Activated T-cell treated with anti-CD3 and anti-CD28 coated beads for 24 hours (primary cell): ENCODE measurements around the gene ADK.
"Not testable (repeated sequence)": the region's sequence is repeated elsewhere in the genome, so short reads cannot be mapped to it uniquely, and the experiment has no call there.

ENCODE experiments used
- DNase-seq: peaks from one replicate; pipeline ENCODE4 v3.0.0-alpha.2; 2020; ENCODE audit warnings: low read depth

ADK gene

GRCh38 chr10:74548676-74549075 lies 397.7 kb downstream of the ADK start:
- DNase-seq, result no peak

DNA sequence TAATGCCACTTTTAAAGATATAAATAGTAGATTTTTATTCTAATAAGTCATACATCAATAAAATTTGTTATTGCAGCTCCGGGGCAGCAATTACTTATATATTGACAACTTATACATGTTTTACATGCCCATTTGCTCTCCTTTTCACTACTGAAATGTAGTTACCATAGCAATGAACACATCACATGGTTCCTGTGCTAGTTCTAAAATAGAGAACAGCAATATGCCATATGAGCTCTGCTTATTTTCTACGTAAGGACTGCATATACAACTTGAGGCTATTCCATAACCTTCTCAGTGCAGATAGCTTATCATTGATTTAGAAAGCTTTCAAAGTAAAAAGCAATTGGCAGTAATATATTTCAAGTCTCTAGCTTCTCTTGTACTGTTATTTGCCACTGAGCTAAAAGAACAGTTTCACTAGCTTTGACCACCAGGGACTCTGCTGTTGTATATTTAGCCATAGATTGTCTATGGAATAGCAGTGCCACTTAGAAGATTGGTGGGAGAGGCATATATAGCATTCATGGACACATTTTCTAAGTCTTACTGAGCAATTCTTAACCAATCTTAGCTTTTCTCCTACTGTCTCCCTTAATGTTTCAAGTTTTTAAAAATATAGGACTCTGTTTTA lies 405.2 kb downstream of the ADK start:
- DNase-seq, result no peak

GRCh38 chr10:74557098-74557497 lies 406.1 kb downstream of the ADK start:
- DNase-seq, result no peak

GRCh38 chr10:74558403-74558802 lies 407.4 kb downstream of the ADK start:
- no peak for DNase-seq

- DNase-seq, result no peak
Measured at GRCh38 chr10:74558897-74559296, 407.9 kb downstream of the ADK start.

GRCh38 chr10:74568896-74569295 lies 417.9 kb downstream of the ADK start:
- not testable (repeated sequence) for DNase-seq

GRCh38 chr10:74573497-74573896 lies 422.5 kb downstream of the ADK start:
- not testable (repeated sequence) for DNase-seq

DNA sequence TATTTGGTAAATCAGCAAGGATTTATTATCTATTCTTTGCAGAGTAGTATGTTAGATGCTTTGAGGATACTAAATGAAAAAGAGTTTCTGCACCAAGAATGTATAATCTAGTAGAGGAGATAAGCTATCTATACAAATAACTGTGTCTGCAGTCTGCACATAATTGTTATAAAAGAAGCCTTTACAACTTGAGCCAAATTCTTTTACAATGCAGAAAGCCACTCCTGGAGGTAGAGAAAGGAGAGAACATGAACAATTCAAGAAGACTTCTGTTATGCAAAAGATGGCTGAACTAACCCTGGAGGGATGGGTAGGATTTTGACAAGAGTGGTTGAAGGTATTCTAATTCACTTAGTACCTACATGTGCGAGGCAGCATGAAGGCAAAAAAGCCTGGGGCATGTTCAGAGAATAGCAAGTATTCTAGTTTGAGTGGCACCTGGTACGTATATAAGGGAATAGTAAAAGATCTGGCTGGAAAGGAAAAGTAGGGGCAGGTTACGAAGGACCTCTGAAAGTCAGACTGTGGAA lies 424.2 kb downstream of the ADK start:
- no peak for DNase-seq

DNA sequence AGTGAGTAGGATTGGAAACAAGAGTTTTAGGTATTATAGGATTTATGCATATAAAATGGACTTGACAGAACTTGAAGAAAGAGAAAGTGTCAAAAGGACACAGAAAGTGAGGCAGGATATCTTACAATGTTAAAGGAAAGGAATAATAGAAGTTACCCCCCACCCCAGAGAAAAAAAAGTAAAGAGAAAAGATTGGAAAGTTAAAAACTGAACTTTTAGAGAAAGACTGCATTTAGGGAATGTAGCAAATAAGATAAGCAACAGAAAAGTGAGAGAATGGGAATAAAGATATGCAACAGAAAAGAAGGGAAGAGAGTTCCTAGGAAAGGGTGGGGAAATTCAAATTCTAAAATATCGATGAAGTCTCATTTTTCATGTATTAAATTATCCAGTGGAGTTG lies 424.9 kb downstream of the ADK start:
- no peak for DNase-seq

- no peak for DNase-seq
Measured at GRCh38 chr10:74576586-74576985, 425.6 kb downstream of the ADK start.

DNA sequence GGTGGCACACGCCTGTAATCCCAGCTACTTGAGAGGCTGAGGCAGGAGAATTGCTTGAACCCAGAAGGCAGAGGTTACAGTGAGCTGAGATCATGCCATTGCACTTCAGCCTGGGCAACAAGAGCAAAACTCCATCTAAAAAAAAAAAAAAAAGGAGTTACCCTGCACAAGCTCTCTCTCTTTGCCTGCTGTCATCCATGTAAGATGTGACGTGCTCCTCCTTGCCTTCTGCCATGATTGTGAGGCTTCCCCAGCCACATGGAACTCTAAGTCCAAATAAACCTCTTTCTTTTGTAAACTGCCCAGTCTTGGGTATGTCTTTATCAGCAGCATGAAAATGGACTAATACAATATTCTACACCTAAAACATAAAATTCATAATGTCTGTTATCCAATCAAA lies 429.4 kb downstream of the ADK start:
- DNase-seq, result not testable (repeated sequence)

DNA sequence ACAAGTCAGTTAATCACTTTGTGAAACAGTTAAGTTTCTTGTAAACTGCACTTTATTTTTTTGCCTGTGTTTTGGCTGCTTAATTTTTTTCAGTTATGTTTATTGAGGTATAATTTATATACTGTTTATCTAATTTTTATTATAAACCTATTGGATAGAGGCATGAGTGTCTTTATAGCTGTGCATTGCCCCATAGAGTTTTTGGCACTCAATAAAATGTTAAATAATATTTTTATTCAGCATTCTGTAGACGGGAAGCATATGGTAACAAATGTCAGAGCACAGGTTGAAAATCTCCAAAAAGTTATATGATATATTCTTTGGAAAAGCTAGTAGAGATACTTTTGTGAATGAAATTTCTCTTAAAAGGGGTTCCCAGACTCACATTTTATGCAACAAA lies 431.5 kb downstream of the ADK start:
- DNase-seq, result no peak

DNA sequence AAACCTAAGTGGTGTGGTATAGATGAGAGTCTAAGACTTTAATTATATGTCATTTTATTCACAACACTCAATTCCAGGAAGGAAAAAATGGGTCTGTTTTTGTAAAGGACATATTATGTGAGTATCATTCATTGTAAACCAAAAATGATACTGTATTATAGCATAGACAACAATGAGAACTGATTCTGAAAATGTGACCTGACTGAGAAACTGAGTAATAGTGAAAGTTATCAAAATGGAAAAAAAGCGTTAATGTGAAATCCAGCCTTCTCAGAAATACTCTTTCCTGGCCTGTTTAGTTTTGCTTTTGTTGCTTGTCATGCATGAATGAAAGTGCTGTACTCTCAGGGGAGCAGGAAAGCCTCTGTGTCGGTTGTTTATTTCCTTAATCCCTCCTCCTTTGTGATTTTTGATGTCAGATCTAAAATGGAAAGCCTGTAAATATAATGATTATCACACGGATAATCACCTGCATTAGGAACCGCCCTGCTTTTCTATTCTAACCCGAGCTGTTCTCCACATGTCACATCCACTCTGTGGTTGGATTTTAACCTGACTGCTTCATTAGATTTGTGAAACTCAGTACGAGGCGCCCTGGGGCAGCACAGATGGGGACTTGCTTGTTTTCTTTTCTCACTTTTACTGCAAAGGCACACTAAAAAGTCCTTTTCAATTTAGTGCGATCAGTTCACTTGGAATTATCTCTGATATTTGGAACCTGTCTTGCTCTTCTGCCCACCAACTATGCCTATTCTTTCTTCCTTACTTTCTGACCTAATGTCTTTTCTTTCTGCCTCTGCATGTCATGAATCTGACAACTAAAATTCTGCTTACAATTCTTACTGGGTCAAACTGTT lies 434.4 kb downstream of the ADK start:
- peak; percentile 32 for DNase-seq

DNA sequence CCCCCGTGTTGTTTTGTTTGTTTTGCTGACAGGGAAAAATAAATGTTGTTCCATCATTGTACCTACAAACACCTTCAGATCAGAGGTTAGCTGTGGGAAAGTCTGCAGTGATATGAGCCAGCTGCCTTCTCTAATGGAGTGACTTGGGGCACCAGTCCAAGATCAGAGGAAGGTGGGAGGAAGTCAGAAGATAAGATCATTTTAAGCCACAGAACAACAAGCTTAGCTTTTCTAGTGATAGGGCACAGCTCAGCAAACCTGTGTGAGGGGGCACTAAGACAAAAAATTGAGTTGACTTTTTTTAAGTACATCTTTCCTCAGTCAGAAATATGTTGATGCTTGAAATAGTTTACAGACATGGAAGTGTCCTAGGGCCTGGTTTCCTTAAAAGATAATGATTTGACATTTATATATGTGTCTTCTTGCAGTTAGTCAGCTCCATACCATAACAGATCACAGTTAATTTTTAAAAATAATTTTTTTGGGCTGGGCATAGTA lies 435.1 kb downstream of the ADK start:
- peak; percentile 23 for DNase-seq

DNA sequence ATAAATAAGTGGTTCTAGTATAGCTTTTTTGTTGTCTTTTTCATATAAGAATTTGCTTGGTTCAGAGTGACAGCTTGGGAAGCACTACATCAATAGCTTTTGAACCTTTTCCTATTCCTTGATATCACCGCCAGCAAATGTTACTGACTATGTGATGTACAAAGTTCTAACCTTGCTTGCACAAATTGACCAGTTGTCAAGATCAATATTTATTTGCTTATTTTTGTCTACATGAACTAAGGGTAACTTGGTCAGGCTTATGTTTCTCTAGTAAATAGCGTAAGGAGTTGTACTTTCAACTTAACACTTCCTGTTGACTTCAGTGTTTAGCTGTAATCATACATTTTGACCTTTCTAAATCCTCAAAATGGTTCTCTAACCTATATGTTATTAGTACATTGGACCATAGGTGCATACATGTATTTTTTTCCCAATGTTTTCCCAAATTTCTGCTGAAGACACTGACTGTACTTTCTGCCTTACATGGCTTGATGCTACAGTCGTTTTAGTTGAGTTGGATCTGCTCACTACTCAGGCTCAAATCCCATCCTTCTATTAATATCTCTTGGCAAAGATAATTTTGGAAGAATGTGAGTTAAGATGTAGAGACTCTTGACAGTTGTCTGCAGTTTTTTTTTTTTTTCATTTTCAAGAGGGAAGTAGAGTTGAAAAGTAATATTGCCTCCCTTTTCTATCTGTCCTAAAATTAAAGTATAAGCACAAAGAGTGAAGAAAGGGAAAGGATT lies 436.3 kb downstream of the ADK start:
- DNase-seq, result no peak

- DNase-seq, result peak; percentile 77
Measured at GRCh38 chr10:74589226-74589673, 438.2 kb downstream of the ADK start.

DNA sequence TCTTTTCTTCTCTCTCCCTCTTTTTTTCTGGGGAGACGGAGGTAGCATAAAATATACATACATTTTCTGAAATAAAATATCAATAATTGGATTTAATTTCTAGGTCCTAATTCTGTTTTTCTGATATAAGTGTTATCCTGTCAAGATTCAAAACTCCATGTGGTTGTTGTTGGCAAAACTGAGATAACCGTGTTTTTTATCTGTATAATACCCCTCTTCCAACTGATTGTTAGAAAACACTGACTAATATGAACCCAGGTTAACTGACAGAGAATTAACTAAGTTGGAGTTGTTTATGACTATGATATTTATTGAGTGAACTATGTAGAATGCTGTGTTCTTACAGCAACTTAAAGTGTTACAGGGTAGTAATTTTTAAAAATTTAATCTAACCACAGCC lies 438.8 kb downstream of the ADK start:
- DNase-seq, result no peak

- DNase-seq, result no peak
Measured at GRCh38 chr10:74593470-74593869, 442.4 kb downstream of the ADK start.

DNA sequence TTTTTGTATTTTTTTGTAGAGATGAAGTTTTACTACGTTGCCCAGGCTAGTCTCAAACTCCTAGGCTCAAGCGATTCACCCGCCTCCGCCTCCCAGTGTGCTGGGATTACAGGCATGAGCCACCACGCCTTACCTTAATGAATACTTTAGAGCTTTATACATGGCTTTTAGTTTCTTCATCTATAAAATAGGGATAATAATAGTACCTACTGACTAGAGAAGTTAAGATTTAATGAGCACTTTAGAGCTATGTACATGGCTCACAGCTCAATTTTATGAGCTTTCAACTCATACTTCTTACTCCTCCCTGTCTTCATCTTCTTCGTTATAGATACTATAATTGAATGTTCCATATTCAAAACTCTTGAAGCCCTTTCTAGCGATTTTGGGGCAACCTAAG lies 445.7 kb downstream of the ADK start:
- no peak for DNase-seq

- no peak for DNase-seq
Measured at GRCh38 chr10:74598891-74599566, 448.0 kb downstream of the ADK start.

GRCh38 chr10:74599672-74600071 lies 448.7 kb downstream of the ADK start:
- no peak for DNase-seq

GRCh38 chr10:74600170-74600569 lies 449.1 kb downstream of the ADK start:
- DNase-seq, result no peak
